PC-3 (cell line): ENCODE results near the gene NOP9. TPM values are rescaled to one million over a fixed set of nuclear protein-coding genes. Genes with fewer than 3 reads are reported as not detected.

Experiments used
- ATAC-seq: fragments of 200-7000 bp; cut with Tn5 transposase; 2 replicates; pipeline ENCODE4 v1.9.1; 2020; ENCODE audit warnings: mild to moderate bottlenecking, moderate library complexity
- BruUV-seq: library from RNA; stranded (reverse); fragments of 400-500 nt; replicated peaks from 2 replicates; lab custom pipeline; 2021; lab: Mats Ljungman, UMichigan
- CTCF ChIA-PET: fragments of 300-600 bp; sonication (Branson Sonifier 250); formaldehyde crosslinking; loops from one replicate; lab custom pipeline; 2022; ENCODE audit warnings: antibody characterized with exemption; lab: Charles Lee
- POLR2A ChIA-PET: fragments of 300-600 bp; sonication (Branson Sonifier 250); formaldehyde crosslinking; loops from one replicate; lab custom pipeline; 2022; ENCODE audit warnings: antibody characterized with exemption; ENCODE audit not compliant: unreplicated experiment; lab: Charles Lee
- DNase-seq: peaks from one replicate; pipeline ENCODE4 v3.0.0-alpha.2; 2015
- H2AFZ ChIP-seq: fragments of 300-600 bp; sonication (generic); 2 replicates; pipeline ENCODE4 v1.6.0; 2016; ENCODE audit warnings: antibody characterized with exemption, low read length
- H3F3A ChIP-seq: fragments of 300-600 bp; sonication (generic); one replicate; pipeline ENCODE4 v1.6.0; 2017; ENCODE audit warnings: antibody characterized with exemption, low read length, control low read depth, mild to moderate bottlenecking; ENCODE audit not compliant: unreplicated experiment
- H3K27ac ChIP-seq: fragments of 300-600 bp; sonication (generic); 2 replicates; pipeline ENCODE4 v1.5.1; 2016; ENCODE audit warnings: mild to moderate bottlenecking, low read length
- H3K27me3 ChIP-seq: fragments of 300-600 bp; sonication (generic); 2 replicates; pipeline ENCODE4 v1.6.1; 2016; ENCODE audit warnings: low read length, mixed read lengths
- H3K36me3 ChIP-seq: fragments of 300-600 bp; sonication (generic); 2 replicates; pipeline ENCODE4 v1.6.1; 2016; ENCODE audit warnings: low read depth, mixed run types, low read length, mixed read lengths
- H3K4me1 ChIP-seq: fragments of 300-600 bp; sonication (generic); 2 replicates; pipeline ENCODE4 v1.5.1; 2016; ENCODE audit warnings: low read length; ENCODE audit not compliant: insufficient read depth
- H3K4me2 ChIP-seq: fragments of 300-600 bp; sonication (generic); 2 replicates; pipeline ENCODE4 v1.6.0; 2016; ENCODE audit warnings: low read length
- H3K4me3 ChIP-seq: fragments of 300-600 bp; sonication (generic); 2 replicates; pipeline ENCODE4 v1.5.1; 2016; ENCODE audit warnings: mild to moderate bottlenecking, low read length, mixed read lengths
- H3K79me2 ChIP-seq: fragments of 300-600 bp; sonication (generic); 2 replicates; pipeline ENCODE4 v1.6.1; 2017; ENCODE audit warnings: low read length, mixed read lengths
- H3K9ac ChIP-seq: fragments of 300-600 bp; sonication (generic); 2 replicates; pipeline ENCODE4 v1.6.0; 2016; ENCODE audit warnings: mild to moderate bottlenecking, low read length
- H3K9me2 ChIP-seq: fragments of 300-600 bp; sonication (generic); replicated peaks from 2 replicates; pipeline ENCODE4 v1.6.1; 2016; ENCODE audit warnings: mixed run types, low read length, mixed read lengths
- H3K9me3 ChIP-seq: fragments of 300-600 bp; sonication (generic); 2 replicates; pipeline ENCODE4 v1.6.1; 2016; ENCODE audit warnings: low read length, mixed read lengths
- H4K20me1 ChIP-seq: fragments of 300-600 bp; sonication (generic); 2 replicates; pipeline ENCODE4 v1.6.1; 2016; ENCODE audit warnings: low read length, mixed read lengths
- CTCF ChIP-seq: fragments of 300-600 bp; sonication (generic); conservative IDR thresholded peaks from 2 replicates; pipeline ENCODE4 v1.5.1; 2017; ENCODE audit warnings: antibody characterized with exemption, low read depth, mild to moderate bottlenecking, low read length
- EZH2 ChIP-seq: fragments of 300-600 bp; sonication (generic); IDR thresholded peaks from one replicate; pipeline ENCODE4 v1.6.1; 2017; ENCODE audit warnings: antibody characterized with exemption, mild to moderate bottlenecking, low read length; ENCODE audit not compliant: unreplicated experiment
- EZH2phosphoT487 ChIP-seq: fragments of 300-600 bp; sonication (generic); IDR thresholded peaks from 2 replicates; pipeline ENCODE4 v1.6.1; 2018; ENCODE audit warnings: mild to moderate bottlenecking, antibody characterized with exemption, low read length, borderline replicate concordance
- intact Hi-C: fragments of 100-400 bp; cut with micrococcal nuclease; formaldehyde crosslinking; loops from 2 replicates; pipeline ENCODE4 v1.9.0; 2023
- total RNA-seq: library from RNA; depleted of rRNA; stranded (reverse); fragments of >200 nt; gene quantifications from 2 replicates; pipeline ENCODE4 v1.2.3, GENCODE V29; 2014

NOP9 gene
- total RNA-seq, 1 experiment from 2014 or later, result 30.4 TPM

DNA sequence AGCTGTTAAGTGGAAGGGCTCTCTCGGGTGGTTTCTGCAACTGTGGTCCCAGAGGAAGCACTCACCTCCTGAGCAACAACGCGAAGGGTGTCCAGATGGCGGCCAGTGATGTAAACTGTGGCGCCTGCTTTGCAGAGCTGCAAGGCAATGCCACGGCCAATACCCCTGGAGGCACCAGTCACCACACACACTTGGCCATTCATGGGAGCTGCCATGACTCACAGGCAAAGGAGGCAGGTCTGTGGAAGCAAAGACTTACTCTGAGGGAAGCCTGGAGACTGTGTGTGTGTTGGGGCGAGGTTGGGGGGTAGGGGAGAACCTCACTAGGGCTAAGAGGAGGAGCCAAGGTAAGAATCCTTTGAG, 777 bp upstream of the NOP9 start:
- Histone ChIP-seq H4K20me1 (no peaks in the 10 kb centered on the region), H3K4me1 (peaks cover 36% of the 10 kb centered on the region), H3K9me2 (no peaks in the 10 kb centered on the region), H2AFZ (peak overlapping the region; percentile 92), H3K27ac (peak overlapping the region; percentile 71), H3K36me3 (peaks cover 43% of the 10 kb centered on the region), H3K79me2 (peaks cover 42% of the 10 kb centered on the region), H3K9me3 (no peaks in the 10 kb centered on the region), H3K27me3 (no peaks in the 10 kb centered on the region), H3K4me3 (peak overlapping the region; percentile 93), H3K9ac (peak overlapping the region; percentile 82), H3K4me2 (peak overlapping the region; percentile 89), H3F3A (no peaks in the 10 kb centered on the region)
- no peak for TF ChIP-seq EZH2
- no peak for TF ChIP-seq EZH2phosphoT487
- TF ChIP-seq CTCF, result no peak
- ATAC-seq (peak; percentile 73), DNase-seq (peak; percentile 87)
- ChIA-PET CTCF (interaction anchor here (0.6 to 3.1 kb wide), 4 partner anchors 9 to 133 kb away, joined by 3 to 55 read pairs (median 4); partner anchors contain the start of genes CIDEB, RABGGTA and TINF2), POLR2A (interaction anchor here (0.5 to 1.0 kb wide), 2 partner anchors 57 to 87 kb away, joined by 4 to 5 read pairs; partner anchors contain the start of gene TINF2)
- BruUV-seq, result no TSS peak
- intact Hi-C loops, result loop anchor here (5.0 kb wide), 1 partner anchor 82 kb away; the partner anchor contains the start of gene MDP1

GRCh38 chr14:24300326-24300980, 803 bp downstream of the NOP9 start:
- CTCF ChIA-PET, result interaction anchor here (1.8 kb wide), 1 partner anchor 29 kb away, joined by 5 read pairs; the partner anchor contains the start of gene RABGGTA
- Histone ChIP-seq H3K4me2 (peak overlapping the region; percentile 89), H2AFZ (no peak overlapping the region), H3K36me3 (peaks cover 49% of the 10 kb centered on the region), H3K27ac (no peak overlapping the region), H3K4me1 (peaks cover 36% of the 10 kb centered on the region), H4K20me1 (no peaks in the 10 kb centered on the region), H3K79me2 (peaks cover 42% of the 10 kb centered on the region), H3K9me2 (no peaks in the 10 kb centered on the region), H3K9ac (peak overlapping the region; percentile 82), H3K9me3 (no peaks in the 10 kb centered on the region), H3K4me3 (peak overlapping the region; percentile 93), H3F3A (no peaks in the 10 kb centered on the region), H3K27me3 (no peaks in the 10 kb centered on the region)
- POLR2A ChIA-PET, result interaction anchor here (0.7 kb wide), 1 partner anchor 59 kb away, joined by 7 read pairs; the partner anchor contains the start of gene TINF2
- TF ChIP-seq EZH2phosphoT487 (no peak), CTCF (no peak), EZH2 (no peak)
- intact Hi-C loops, result no loop called here
- ATAC-seq (no peak), DNase-seq (no peak)
- BruUV-seq, result no TSS peak

GRCh38 chr14:24304019-24304387, 4.4 kb downstream of the NOP9 start:
- Histone ChIP-seq H3K27ac (no peak overlapping the region), H3K9me3 (no peaks in the 10 kb centered on the region), H4K20me1 (no peaks in the 10 kb centered on the region), H3K79me2 (peaks cover 30% of the 10 kb centered on the region), H3F3A (no peaks in the 10 kb centered on the region), H3K9me2 (no peaks in the 10 kb centered on the region), H3K4me1 (peaks cover 22% of the 10 kb centered on the region), H3K4me3 (no peak overlapping the region), H2AFZ (no peak overlapping the region), H3K4me2 (no peak overlapping the region), H3K9ac (no peak overlapping the region), H3K36me3 (peaks cover 53% of the 10 kb centered on the region), H3K27me3 (no peaks in the 10 kb centered on the region)
- ATAC-seq, result no peak
- no TSS peak for BruUV-seq
- CTCF ChIA-PET, result no interaction called here
- no peak for DNase-seq
- no peak for TF ChIP-seq EZH2
- no peak for TF ChIP-seq CTCF
- no peak for TF ChIP-seq EZH2phosphoT487
- intact Hi-C loops, result no loop called here
- POLR2A ChIA-PET, result no interaction called here
